ENCODE results near the gene ARMH3. TPM values are rescaled to one million over a fixed set of nuclear protein-coding genes. Genes with fewer than 3 reads are reported as not detected.

ARMH3 gene
- total RNA-seq, 1 donor from 2014 or later, result 26.6 TPM

DNA sequence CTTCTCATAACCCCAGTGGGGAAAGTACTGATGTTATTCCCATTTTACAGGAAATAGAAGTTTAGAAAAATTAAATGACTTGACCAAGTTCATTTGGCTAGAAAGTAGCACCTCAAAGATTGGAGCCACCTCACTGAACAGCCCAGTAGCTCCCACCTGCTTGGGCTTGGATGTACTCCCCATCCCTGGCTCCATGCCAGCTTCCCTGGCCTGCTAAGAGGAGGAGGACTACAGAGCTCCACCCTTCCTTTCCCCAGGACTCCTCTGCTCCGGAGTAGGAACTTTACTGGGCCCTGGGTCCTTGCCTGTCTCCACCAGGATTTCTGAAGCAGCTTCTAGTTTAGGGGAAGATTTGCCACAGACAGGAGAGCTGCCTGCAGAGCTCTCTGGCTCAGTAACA, 12.2 kb upstream of the ARMH3 start:
- no peak for TF ChIP-seq CTCF (IDR thresholded peaks at IDR 0.05; ENCODE audit: unreplicated experiment)
- Mint-ChIP-seq H3K4me3 (no peak overlapping the region), H3K4me1 (peaks cover 9% of the 10 kb centered on the region)

GRCh38 chr10:102067091-102067916, 11.3 kb upstream of the ARMH3 start:
- Mint-ChIP-seq H3K4me3 (peak overlapping the region; percentile 46), H3K36me3 (peaks cover 2% of the 10 kb centered on the region), H3K4me1 (peaks cover 9% of the 10 kb centered on the region), H3K9me3 (no peaks in the 10 kb centered on the region), H3K27me3 (ENCODE audit: low read depth) (peaks cover 7% of the 10 kb centered on the region), H3K27ac (no peak overlapping the region)
- no peak for DNase-seq (ENCODE audit: low spot score in 2 of 2, unreplicated experiment in 2 of 2)
- TF ChIP-seq CTCF (IDR thresholded peaks at IDR 0.05; ENCODE audit: unreplicated experiment), result no peak

More for the DNA sequence above, 12.2 kb upstream of the ARMH3 start:
- Mint-ChIP-seq H3K27me3 (ENCODE audit: low read depth) (no peaks in the 10 kb centered on the region), H3K27ac (no peak overlapping the region), H3K36me3 (peaks cover 2% of the 10 kb centered on the region), H3K9me3 (no peaks in the 10 kb centered on the region)
- DNase-seq (ENCODE audit: low spot score in 2 of 2, unreplicated experiment in 2 of 2), result peak in 1 of 2 experiments; percentile 31

- H3K27me3 Mint-ChIP-seq (ENCODE audit: low read depth), result peaks cover 12% of the 10 kb centered on the region
- peak overlapping the region; percentile 83 for H3K4me3 Mint-ChIP-seq
- peaks cover 9% of the 10 kb centered on the region for H3K4me1 Mint-ChIP-seq
- no peaks in the 10 kb centered on the region for H3K9me3 Mint-ChIP-seq
- no peak for DNase-seq (ENCODE audit: low spot score in 2 of 2, unreplicated experiment in 2 of 2)
- no peak overlapping the region for H3K27ac Mint-ChIP-seq
- peaks cover 2% of the 10 kb centered on the region for H3K36me3 Mint-ChIP-seq
- no peak for TF ChIP-seq CTCF (IDR thresholded peaks at IDR 0.05; ENCODE audit: unreplicated experiment)
Observed at GRCh38 chr10:102066399-102067088, 10.6 kb upstream of the ARMH3 start.

GRCh38 chr10:102065561-102066398, 9.8 kb upstream of the ARMH3 start:
- no peaks in the 10 kb centered on the region for H3K9me3 Mint-ChIP-seq
- no peak for TF ChIP-seq CTCF (IDR thresholded peaks at IDR 0.05; ENCODE audit: unreplicated experiment)
- peaks cover 12% of the 10 kb centered on the region for H3K27me3 Mint-ChIP-seq (ENCODE audit: low read depth)
- H3K4me1 Mint-ChIP-seq, result peaks cover 9% of the 10 kb centered on the region
- peak overlapping the region; percentile 83 for H3K4me3 Mint-ChIP-seq
- peak; percentile 23 to 52 for DNase-seq (ENCODE audit: low spot score in 2 of 2, unreplicated experiment in 2 of 2)
- peaks cover 2% of the 10 kb centered on the region for H3K36me3 Mint-ChIP-seq
- peak overlapping the region; percentile 89 for H3K27ac Mint-ChIP-seq

GRCh38 chr10:102064868-102065560, 9.0 kb upstream of the ARMH3 start, which contains the start of gene HPS6:
HPS6 (plus strand) TSS chr10:102065349; CDS start chr10:102065475, 126 bp downstream.
- no peak for TF ChIP-seq CTCF (IDR thresholded peaks at IDR 0.05; ENCODE audit: unreplicated experiment)
- peaks cover 12% of the 10 kb centered on the region for H3K27me3 Mint-ChIP-seq (ENCODE audit: low read depth)
- H3K4me3 Mint-ChIP-seq, result peak within 1 kb of the TSS; percentile 83
- DNase-seq (ENCODE audit: low spot score in 2 of 2, unreplicated experiment in 2 of 2), result peak; percentile 66 to 84
- no peaks in the 10 kb centered on the region for H3K9me3 Mint-ChIP-seq
- peak within 1 kb of the TSS; percentile 89 for H3K27ac Mint-ChIP-seq
- peaks cover 2% of the 10 kb centered on the region for H3K36me3 Mint-ChIP-seq
- H3K4me1 Mint-ChIP-seq, result peaks cover 9% of the 10 kb centered on the region
